M059J (cell line): ENCODE data around the gene ATOH8. TPM values are rescaled to one million over a fixed set of nuclear protein-coding genes. Genes with fewer than 3 reads are reported as not detected.

Experiments used
- DNase-seq: peaks from one replicate; pipeline ENCODE4 v3.0.0-alpha.2; 2012; ENCODE audit warnings: low read depth
- total RNA-seq: library from RNA; depleted of rRNA; stranded (reverse); fragments of >200 nt; shearing (Covaris generic); gene quantifications from 2 replicates; pipeline ENCODE4 v1.2.3, GENCODE V29; 2014

ATOH8 gene
- total RNA-seq, 1 experiment from 2014 or later = 43.0 TPM

DNA sequence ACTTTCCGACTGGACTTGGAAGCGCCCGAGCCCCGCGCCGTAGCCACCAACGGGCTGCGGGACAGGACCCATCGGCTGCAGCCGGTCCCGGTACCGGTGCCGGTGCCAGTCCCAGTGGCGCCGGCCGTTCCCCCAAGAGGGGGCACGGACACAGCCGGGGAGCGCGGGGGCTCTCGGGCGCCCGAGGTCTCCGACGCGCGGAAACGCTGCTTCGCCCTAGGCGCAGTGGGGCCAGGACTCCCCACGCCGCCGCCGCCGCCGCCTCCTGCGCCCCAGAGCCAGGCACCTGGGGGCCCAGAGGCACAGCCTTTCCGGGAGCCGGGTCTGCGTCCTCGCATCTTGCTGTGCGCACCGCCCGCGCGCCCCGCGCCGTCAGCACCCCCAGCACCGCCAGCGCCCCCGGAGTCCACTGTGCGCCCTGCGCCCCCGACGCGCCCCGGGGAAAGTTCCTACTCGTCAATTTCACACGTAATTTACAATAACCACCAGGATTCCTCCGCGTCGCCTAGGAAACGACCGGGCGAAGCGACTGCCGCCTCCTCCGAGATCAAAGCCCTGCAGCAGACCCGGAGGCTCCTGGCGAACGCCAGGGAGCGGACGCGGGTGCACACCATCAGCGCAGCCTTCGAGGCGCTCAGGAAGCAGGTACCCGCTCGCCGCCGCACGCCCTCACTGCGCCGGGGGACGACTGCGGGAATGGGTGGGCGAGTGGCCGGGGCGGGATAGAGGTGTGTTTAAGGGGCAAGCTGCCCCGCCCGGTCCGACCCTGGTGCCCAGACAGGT is 713 bp downstream of the ATOH8 start:
- peak; percentile 70 for DNase-seq

DNA sequence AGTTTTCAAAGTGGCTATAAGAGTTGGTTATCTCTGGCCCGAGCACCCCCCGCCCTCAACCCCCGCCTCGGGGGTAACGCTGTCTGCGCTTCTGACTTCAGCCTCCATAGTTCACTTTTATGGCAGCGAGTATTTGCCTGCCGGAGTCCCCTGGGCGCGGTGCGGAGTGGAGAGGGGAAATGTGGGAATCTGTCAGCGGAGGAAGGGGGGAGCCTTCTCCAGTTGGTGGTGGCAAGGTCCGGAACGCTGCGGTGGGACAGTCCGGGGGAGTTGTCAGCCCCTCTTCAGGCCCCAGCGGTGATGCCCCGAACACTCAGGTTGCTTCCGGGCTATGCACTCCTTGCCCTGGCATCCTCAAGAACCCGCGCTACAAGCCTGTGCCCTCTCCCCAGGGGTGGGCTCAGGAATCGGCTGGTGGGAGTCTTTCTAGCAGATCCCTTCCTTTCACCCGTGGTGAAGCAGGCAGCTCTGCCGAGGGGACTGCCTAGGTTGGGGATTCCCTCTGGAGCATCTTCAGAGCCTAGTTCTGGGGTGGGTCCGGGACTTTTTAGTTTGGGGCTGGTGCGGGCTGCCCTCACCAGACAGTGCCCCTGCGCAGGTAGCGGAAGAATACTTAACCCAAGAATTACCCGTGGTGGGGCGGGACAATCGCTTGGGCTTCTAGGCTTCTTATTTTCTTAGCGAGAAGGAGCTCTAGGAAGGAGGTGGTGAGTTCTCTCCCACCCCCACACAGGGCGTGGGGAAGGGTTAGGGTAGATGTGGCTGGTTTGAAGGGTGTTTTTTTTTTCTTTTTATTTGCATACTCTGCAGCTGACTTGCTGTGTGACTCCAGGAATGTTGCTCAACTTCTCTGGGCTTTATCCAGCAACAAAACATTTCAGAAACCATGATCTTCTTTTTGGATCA is 1.6 kb downstream of the ATOH8 start:
- DNase-seq = no peak

DNA sequence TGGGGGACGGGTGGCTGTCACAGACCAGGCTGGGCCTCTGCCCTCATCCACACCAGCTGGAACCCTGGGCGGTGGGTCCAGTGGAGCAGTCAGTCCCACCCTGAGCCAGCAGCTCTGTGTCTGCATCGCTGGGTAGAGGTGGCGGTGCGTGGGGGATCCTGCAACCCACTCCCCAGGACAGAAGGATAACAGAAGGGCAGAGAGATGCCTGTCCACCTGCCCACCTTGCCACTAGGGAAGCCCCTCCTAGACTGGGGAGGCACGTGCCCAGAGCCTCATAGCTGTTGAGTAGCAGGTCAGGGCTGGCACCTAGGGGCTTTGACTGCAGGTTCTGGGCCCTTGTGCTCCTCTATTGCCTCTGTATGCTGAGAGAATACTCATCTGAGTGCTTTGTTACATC is 2.4 kb downstream of the ATOH8 start:
- no peak for DNase-seq

DNA sequence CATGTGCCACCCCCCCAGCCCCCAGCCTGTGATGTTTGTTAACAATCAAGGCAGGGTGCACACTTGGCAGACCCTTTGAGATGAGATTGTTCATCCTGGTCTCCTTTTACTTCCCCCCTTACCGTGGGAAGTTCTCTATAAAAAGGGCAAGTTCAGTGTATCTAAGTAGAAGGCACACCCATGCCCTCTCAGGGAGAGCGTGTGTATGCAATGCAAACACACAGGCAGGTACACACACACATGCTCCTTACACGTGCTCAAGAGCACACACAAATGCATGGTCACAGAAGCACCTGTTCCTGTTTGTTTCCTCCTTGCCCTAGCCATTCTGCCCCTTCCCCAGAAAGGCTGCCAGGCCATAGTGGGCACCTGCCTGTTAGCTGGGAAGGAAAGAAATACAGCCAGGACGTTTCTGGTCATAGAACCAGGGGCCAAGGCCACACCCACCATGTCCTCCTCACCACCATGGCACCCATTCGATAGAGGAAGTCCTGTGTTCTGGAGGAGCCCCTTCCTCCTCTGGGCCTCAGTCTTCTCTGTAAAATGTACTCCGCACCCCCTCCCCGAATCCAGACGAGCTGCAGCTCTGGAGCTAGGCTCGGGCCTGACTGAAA is 3.1 kb downstream of the ATOH8 start:
- DNase-seq = no peak

DNA sequence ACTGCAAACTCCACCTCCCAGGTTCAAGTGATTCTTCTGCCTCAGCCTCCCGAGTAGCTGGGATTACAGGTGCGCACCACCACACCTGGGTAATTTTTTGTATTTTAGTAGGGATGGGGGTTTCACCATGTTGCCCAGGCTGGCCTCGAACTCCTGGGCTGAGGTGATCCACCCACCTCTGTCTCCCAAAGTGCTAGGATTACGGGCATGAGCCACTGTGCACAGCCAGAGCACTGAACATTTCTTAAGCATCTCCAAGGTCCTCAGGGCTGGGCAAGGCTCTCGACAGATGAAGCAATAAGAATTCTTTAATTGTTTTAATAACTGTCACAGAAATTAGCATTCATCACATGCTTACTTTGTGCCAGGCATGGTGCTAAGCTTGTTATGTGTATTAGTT is 4.1 kb downstream of the ATOH8 start:
- no peak for DNase-seq

DNA sequence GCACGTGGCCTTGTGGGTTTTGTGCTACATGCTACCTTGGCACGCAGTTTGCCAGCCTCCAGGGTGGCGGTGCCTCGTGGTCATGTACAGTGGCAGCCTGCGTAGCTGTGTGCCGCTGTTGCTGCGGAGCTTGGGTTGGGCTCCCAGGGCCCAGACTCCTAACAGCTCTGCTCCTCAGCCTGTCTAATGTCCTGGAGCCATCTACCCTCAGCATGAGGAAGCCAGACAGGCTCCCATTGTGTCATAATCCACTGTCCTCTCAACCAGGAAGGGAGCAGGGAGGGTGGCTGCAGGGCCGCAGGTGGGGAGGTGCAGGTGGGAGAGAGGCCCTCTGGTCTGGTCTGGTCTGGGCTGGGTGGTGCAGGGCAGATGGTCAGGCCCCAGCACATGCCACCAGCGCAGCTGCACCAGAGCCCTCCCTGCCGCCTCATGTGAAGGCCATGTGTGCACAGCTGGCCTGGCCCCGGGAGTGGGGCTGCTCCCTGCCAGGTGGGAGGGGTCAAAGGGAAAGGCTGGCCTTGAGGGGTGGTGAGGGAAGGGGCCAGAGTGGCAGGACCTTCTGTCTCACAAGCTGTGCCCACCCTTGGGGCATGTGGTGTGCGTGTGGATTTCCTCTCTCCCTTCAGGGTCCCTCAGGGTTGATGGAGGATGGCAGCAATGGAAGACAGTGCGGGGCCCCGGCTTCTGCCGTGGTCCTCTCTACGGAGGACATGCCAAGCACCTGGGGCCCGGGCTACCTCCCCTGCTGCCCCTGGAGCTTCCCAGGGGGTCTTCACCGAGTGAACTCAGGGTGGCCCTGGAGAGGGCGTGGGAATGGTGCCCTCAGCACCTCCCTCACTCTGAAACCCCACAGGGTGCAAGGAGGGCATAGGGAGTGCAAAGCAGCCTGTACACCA is 4.8 kb downstream of the ATOH8 start:
- no peak for DNase-seq

DNA sequence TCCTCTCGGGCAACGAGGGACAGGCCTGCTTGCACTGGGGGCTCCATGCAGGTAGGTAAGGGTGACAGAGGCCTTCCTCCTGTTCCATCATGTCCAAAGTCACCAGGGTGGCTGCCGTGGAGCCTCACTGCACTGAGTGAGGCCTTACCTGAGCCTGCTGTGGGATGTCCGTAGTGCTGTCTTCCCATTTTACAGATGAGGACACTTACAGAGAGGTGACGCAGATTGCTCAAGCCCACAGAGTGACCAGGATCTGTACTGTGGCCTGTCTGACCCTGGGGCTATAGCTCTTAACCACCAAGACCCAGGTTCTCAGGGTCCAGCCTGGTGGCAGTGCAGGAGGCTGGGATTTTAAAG is 5.4 kb downstream of the ATOH8 start:
- no peak for DNase-seq

DNA sequence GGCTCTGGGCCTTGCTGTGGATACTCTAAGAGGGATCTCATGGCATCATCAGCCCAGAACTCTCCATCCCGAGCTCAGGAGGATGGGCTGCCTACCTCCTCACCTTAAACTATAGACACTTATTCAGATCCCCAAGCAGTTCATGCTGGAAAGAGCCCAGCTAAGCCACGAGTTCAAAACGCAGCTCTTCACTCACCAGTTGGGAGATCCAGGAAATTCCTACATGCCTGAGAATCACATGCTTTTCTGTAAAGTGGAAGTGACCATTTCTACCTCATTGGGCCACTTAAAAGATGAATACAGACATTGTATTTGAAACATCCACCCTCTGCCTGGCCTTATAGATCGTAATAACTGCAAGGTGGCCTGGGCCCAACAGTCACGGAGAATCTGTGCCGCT is 6.6 kb downstream of the ATOH8 start:
- no peak for DNase-seq

DNA sequence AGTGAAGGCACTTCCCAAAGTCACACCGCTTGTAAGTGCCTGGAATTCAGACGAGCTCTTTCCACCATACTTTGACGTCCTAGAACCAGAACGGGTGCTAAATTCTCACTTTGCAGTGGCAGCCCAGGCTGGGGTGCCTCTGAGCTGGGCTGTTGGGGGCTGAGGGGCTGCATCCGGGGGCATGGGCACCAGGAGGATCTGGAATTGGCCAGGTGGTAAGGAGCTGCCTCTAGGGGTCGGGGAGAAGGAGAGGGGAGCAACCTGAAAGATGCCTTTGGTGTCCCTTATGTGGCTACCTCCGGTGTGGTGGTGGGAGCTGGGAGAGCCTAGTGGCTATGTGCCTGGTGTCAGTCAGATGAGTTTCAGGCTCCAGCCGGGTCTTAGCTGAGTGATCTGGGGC is 7.1 kb downstream of the ATOH8 start:
- DNase-seq = no peak

DNA sequence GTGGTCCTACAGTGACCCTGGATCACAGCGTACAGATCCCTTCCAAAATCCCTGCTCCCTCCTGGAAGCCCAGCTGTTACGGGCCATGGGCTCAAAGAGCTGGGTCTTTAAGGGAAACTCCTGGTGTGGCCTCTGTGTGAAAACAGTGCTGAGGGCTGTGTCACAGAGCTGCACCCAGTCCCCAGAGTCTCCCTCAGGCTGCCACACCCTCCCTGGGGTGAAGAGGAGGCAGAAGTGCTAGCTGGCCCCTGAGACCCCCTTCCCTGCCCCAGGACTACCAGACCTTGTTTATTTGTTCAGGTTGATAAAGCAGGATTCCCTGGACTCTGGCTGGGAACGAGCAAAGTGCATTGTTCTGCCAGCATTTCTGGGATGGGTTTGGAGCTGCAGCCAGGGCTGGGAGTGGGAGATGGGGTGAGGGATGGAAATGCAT is 7.7 kb downstream of the ATOH8 start:
- no peak for DNase-seq

DNA sequence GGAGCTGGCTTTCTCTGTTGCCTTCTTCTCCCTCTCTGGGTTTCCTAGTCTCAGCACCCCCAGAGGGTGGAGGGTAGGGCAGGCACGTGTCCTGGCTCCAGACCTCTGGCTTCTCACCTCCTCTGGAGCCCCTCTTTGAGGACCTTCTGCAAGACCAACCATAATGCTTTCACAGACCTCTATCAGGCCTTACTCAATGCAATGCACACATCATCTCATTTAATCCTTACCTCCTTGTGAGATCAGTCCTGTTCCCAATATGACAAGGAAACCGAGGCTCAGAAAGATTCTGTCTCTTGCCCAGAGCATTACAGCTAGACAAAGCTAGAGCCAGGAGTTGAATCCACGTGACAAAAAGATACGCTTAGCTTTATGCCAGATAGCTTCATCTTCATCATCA is 8.2 kb downstream of the ATOH8 start:
- no peak for DNase-seq

DNA sequence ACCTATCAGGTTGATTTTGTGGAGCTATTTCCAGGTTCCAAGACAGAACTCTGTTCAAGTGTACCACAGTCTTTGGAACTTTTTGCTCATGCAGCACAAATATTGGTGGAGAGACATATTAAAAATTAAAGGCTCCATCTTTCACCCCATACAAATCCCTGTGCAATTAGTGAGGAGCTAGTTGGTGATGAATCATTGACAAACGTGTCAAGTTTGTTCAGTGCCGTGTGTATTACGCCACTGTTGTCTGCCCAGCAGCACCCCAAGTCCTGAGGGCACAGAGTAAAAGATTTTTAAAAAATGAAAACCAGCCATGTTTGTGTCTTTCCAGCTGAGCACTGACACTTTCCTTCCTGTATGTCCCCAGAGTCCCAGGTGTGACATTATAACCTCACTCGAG is 9.3 kb downstream of the ATOH8 start:
- no peak for DNase-seq

DNA sequence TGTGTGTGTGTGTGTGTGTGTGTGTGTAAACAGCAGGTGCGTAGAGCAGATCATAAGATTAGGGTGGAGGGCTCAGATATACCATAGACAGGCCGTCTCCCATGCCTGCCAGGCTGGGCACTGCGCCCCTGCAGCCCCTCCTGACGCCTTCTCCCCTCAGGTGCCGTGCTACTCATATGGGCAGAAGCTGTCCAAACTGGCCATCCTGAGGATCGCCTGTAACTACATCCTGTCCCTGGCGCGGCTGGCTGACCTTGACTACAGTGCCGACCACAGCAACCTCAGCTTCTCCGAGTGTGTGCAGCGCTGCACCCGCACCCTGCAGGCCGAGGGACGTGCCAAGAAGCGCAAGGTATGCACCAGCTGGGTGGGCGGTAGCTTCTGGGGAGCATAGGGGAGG is 10.0 kb downstream of the ATOH8 start:
- DNase-seq = no peak

DNA sequence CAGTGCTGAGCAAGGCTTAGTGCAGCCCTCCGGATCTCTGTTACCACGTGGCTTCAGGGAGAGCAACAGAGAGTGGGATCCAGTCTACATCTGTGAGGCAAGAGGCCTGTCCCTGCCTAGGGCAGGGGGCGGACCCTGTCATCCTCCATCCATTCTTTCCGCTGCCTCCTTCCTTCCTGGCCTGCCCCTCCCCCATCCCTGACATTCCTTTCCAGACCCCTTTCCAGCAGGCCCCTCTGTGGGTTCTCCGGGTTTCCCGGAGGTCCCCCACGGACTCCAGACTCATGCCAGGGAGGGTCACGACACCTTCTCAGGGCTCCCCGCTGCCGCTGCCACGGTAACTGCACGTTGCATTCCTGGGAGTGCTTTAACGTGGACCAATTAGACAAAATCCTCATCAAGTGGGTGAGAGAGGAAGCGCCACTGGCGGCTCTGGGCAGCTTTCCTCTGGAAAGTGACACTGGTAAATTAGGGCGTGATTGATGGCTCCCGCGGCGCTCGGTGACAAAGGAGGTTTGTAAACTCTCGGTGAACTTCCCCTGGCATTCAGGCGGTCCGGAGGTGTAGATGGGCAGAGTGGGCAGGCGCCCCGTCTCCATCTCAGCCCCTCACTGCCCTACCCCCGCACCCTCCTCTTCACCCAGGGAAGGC is 11.4 kb downstream of the ATOH8 start:
- DNase-seq = peak; percentile 81

DNA sequence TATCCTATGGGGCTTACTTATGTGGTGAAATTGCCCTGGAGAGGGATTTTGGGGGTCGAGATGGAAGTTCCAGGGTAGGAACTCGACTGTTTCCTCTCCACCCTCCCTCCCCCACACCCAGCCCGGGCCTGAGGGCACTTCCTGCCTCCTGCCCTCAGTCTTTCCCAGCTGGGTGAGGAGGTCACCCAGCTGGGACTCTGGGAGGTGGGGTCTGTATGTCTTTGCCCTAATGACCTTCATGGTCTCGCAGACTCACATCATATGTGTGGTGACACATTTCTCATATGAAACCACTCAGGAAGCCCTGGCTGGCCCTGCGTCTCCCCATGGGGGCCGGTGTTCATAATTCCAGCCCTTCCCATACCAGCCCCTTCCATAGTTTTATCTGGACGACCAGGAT is 12.4 kb downstream of the ATOH8 start:
- no peak for DNase-seq

DNA sequence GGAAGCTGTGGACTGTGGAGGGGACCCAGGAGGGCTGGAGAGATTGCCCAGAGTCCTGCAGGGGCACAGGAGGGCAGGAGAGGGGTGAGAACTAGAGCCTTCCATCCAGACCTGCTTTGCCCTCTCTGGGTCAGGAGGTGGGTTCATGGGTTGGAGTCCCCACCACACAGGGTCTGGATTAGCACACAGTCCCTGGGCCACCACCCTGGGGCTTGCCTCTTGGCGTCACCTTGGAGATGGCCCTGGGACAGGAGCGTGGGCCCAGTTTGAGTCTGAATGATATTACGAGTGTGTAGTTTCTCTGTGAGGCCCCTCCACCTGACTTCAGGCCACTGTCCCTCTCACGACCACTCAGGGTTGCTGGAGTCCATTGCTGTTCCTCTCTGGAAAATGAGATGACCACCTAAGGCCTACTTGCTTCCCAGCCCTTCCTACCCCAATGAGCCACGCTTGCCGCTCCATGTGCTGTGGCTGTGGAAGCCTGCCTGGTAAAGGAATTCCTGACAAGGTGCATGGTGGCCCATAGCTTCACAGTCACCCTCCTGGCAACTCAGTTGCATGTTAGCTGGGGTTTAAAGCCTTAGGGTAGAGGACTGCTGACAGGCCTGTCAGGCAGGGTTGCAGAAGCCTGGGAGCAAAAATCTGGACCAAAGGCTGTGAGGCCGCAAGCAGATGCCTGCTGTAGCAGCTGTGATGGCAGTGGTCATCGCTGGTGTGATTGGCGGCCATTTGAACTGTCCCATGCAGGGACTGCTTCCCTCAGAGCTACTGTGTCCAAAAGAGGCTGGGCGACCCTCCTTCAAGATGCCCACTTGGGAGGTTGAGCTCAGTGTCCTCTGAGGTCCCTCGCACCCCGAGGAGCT is 14.2 kb downstream of the ATOH8 start:
- no peak for DNase-seq

DNA sequence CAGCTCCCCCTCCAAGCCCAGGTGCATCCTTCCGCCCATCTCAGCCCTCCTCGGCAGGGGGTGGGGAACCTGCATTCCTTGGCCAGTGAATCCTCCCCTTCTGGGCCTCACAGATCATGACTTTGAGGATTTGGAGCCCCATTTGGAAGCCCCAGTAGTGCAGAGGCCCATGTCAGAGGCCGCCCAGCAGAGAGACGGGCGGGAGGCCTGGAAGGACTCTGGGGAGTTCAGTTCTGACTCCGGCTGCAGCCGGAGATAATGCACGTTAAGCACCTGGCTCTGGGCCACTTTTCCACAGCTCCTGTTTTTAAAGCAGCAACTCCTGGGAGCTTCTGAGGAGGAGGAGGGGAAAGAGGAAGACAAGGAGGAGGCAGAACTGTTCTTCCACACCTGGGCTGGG is 14.9 kb downstream of the ATOH8 start:
- peak; percentile 49 for DNase-seq

DNA sequence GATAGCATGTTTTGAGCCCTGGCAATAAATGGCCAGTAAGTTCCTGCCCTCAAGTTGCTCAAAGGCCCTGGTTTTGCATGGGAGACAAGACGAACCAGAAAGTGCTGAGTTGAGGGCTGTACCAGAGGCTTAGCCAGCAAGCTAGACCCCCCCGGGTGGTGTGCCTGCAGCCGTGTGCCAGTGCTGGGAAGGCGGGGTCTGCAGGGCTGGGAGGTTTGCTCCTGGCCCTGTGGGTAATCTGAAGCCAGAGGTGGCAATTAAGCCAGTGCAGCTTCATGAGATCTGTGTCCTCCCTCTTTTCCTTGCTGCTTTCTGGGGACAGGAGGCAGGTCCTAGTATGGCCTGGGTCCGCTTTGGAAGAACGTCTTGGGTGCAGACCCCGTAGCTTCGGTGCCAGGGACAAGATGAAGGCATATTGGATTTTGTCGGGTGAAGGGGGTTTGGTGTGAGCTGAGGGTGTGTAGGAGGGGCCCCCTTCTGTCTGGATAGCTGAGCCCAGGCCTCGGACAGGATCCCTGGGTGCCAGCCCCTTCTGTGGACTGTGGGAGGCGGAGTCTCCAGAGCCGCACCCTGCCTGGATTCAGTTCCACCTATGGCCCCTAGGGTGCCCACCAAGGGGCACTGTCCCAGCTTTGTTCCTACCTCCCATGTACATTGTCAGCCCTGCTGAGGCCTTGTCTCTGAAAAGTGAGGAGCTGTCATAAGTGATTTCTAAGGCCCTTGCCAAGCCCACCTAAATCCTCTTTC is 15.6 kb downstream of the ATOH8 start:
- DNase-seq = no peak

DNA sequence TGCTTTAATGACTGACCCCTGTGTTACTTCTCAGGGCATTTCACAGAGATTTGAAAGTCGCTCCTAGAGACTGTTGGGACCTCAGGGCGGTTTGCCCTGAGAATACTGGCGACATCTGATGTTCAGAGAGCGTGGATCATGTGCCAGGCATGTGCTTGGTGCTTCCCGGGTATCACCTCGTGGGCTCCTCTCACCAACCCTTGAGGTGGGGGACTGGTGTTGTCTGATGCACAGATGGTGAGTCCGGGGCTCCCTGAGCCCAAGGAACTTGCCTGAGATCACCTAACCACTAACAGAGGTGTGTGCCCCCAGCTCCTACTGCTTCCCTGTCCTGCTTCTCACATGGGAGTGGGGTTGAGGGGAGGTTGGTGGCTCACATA is 16.2 kb downstream of the ATOH8 start:
- no peak for DNase-seq

DNA sequence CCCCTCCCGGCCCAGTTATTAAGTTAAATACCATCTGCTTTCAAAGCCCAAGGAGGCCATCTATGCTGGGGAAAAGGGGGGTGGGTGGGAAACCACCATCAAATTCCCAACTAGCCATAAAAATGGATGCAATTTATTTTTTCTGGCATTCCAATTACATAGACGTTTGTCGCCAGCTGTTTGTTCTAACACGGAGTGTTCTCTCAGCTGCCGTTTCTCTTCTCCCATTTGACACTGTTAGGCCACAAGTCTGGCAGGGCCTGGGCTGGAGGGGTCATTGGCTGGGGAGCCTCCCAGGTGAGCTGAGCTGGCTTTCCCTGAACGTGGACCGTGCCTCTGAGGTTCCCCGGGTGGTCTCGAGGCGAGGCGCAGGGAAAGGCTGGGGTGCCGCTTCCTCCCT is 16.6 kb downstream of the ATOH8 start:
- no peak for DNase-seq
